HG03521 (cell line): Measurements from ENCODE around the gene HIF3A.
"Not testable (repeated sequence)": the region's sequence is repeated elsewhere in the genome, so short reads cannot be mapped to it uniquely, and the experiment has no call there.

Source experiments
- ATAC-seq: cut with Tn5 transposase; IDR thresholded peaks from one replicate; pipeline ENCODE4 v1.9.1; 2021; ENCODE audit warnings: mild to moderate bottlenecking, moderate library complexity; ENCODE audit not compliant: unreplicated experiment

Gene HIF3A

GRCh38 chr19:46296722-46297461, at the start of gene HIF3A:
Gene HIF3A, plus strand, starts transcription at chr19:46297042. Its CDS starts 35 bp downstream, at chr19:46297077.
- ATAC-seq, result no peak

GRCh38 chr19:46250076-46250735, 46.6 kb upstream of the HIF3A start:
- ATAC-seq, result no peak

- no peak for ATAC-seq
Observed at GRCh38 chr19:46251416-46251815, 45.4 kb upstream of the HIF3A start.

- ATAC-seq, result no peak
Observed at GRCh38 chr19:46254776-46255175, 42.1 kb upstream of the HIF3A start.

- no peak for ATAC-seq
Observed at GRCh38 chr19:46256855-46257254, 40.0 kb upstream of the HIF3A start.

GRCh38 chr19:46261501-46261900, 35.3 kb upstream of the HIF3A start:
- ATAC-seq, result not testable (repeated sequence)

- ATAC-seq, result peak; percentile 61
Observed at GRCh38 chr19:46262684-46263296, 34.1 kb upstream of the HIF3A start.

- not testable (repeated sequence) for ATAC-seq
Observed at GRCh38 chr19:46264801-46265200, 32.0 kb upstream of the HIF3A start.

- no peak for ATAC-seq
Observed at GRCh38 chr19:46265217-46265828, 31.5 kb upstream of the HIF3A start.

- ATAC-seq, result no peak
Observed at GRCh38 chr19:46269101-46269500, 27.7 kb upstream of the HIF3A start.

GRCh38 chr19:46270521-46271256, 26.2 kb upstream of the HIF3A start:
- no peak for ATAC-seq

GRCh38 chr19:46271481-46272197, 25.2 kb upstream of the HIF3A start:
- no peak for ATAC-seq

GRCh38 chr19:46273931-46274330, 22.9 kb upstream of the HIF3A start:
- not testable (repeated sequence) for ATAC-seq

- ATAC-seq, result no peak
Observed at GRCh38 chr19:46279177-46279576, 17.7 kb upstream of the HIF3A start.

- ATAC-seq, result no peak
Observed at GRCh38 chr19:46283771-46284170, 13.1 kb upstream of the HIF3A start.

- ATAC-seq, result no peak
Observed at GRCh38 chr19:46284635-46285034, 12.2 kb upstream of the HIF3A start.

GRCh38 chr19:46287585-46287984, 9.3 kb upstream of the HIF3A start:
- ATAC-seq, result no peak

GRCh38 chr19:46288896-46289588, 7.8 kb upstream of the HIF3A start:
- no peak for ATAC-seq

GRCh38 chr19:46289724-46290619, 6.9 kb upstream of the HIF3A start:
- ATAC-seq, result no peak
